ENCODE data around the gene HSPA12A. TPM values are rescaled to one million over a fixed set of nuclear protein-coding genes. Genes with fewer than 3 reads are reported as not detected.

The HSPA12A gene
- total RNA-seq, 1 donor from 2014 or later: 7.9 TPM

Other genes starting within 250 kb of the HSPA12A start
- gene PNLIP, start 196.6 kb downstream of the HSPA12A start, total RNA-seq: not detected in 2 replicates
- gene PNLIPRP1, start 151.6 kb downstream of the HSPA12A start, total RNA-seq: not detected in 2 replicates
- gene PNLIPRP2, start 121.6 kb downstream of the HSPA12A start, total RNA-seq: not detected in 2 replicates
- gene ENO4, start 106.9 kb upstream of the HSPA12A start, total RNA-seq: 0.52 and 1.4 TPM in 2 replicates